NCI-H1436 (cell line): ENCODE measurements around the gene AGO3.
"Not testable (repeated sequence)": the region's sequence is repeated elsewhere in the genome, so short reads cannot be mapped to it uniquely, and the experiment has no call there.

Source experiments
- DNase-seq: peaks from one replicate; lab custom pipeline; 2025; lab: John Stamatoyannopoulos, UW

AGO3 gene

GRCh38 chr1:36008546-36009197 is 77.8 kb downstream of the AGO3 start:
- DNase-seq = no peak

GRCh38 chr1:36014722-36015220 is 83.9 kb downstream of the AGO3 start:
- DNase-seq = no peak

- no peak for DNase-seq
These were observed 85.8 kb downstream of the AGO3 start for GRCh38 chr1:36016686-36017085.

- no peak for DNase-seq
These were observed 92.3 kb downstream of the AGO3 start for GRCh38 chr1:36023098-36023769.

- DNase-seq = not testable (repeated sequence)
These were observed 93.1 kb downstream of the AGO3 start for GRCh38 chr1:36024024-36024423.

GRCh38 chr1:36024847-36025246 is 93.9 kb downstream of the AGO3 start:
- no peak for DNase-seq

GRCh38 chr1:36027766-36028165 is 96.9 kb downstream of the AGO3 start:
- no peak for DNase-seq

GRCh38 chr1:36031441-36031840 is 100.5 kb downstream of the AGO3 start:
- no peak for DNase-seq

GRCh38 chr1:36034692-36035091 is 103.8 kb downstream of the AGO3 start:
- no peak for DNase-seq

GRCh38 chr1:36035154-36035553 is 104.2 kb downstream of the AGO3 start:
- no peak for DNase-seq

GRCh38 chr1:36040238-36040637 is 109.3 kb downstream of the AGO3 start:
- no peak for DNase-seq

GRCh38 chr1:36051821-36052220 is 120.9 kb downstream of the AGO3 start:
- no peak for DNase-seq

- DNase-seq = no peak
These were observed 123.1 kb downstream of the AGO3 start for GRCh38 chr1:36053978-36054377.

- no peak for DNase-seq
These were observed 124.8 kb downstream of the AGO3 start for GRCh38 chr1:36055706-36056105.

GRCh38 chr1:36062315-36062714 is 131.4 kb downstream of the AGO3 start:
- DNase-seq = no peak

- no peak for DNase-seq
These were observed 137.0 kb downstream of the AGO3 start for GRCh38 chr1:36067871-36068270.

- DNase-seq = no peak
These were observed 138.0 kb downstream of the AGO3 start for GRCh38 chr1:36068866-36069265.

- peak; percentile 28 for DNase-seq
These were observed 139.4 kb downstream of the AGO3 start for GRCh38 chr1:36070349-36070748.

- DNase-seq = no peak
These were observed 146.2 kb downstream of the AGO3 start for GRCh38 chr1:36076979-36077573.

- no peak for DNase-seq
These were observed 149.3 kb downstream of the AGO3 start for GRCh38 chr1:36080236-36080635.

- DNase-seq = no peak
These were observed 149.9 kb downstream of the AGO3 start for GRCh38 chr1:36080801-36081200.

- peak; percentile 72 for DNase-seq
These were observed 151.1 kb downstream of the AGO3 start for GRCh38 chr1:36081926-36082485.

- no peak for DNase-seq
These were observed 152.3 kb downstream of the AGO3 start for GRCh38 chr1:36083219-36083618.
